ENCODE measurements around the gene GDI1.

DNA sequence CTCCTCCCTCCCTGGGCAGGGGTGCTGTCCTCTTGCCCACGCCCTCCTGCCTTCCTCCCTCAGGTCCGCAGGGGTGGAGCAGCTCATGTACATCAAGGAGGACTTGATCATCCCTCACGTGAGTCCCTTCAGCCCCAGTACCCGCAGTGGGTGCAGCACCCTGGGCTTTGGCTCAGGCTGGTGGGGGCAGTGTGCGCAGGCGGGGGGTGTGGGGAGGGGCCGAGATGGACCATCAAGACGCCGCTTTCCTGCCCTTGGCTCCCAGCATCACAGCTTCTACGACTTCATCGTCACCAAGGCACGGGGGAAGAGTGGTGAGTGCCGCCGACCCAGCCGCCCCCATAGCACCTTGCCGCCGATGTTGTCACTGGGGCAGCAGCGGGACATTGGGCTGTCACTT is 12.7 kb downstream of the GDI1 start:
- no peak for TF ChIP-seq FOSB (CRISPR knock-in tag; IDR thresholded peaks at IDR 0.05)
- no peak for TF ChIP-seq RAD21 (conservative IDR thresholded peaks at IDR 0.05 in 1 of 2, IDR thresholded peaks at IDR 0.05 in 1 of 2)
- no peak for TF ChIP-seq RCOR1 (IDR thresholded peaks at IDR 0.05; ENCODE audit: low read depth, low read length)
- no peak for TF ChIP-seq POLR2A (IDR thresholded peaks at IDR 0.05; ENCODE audit: low read length)
- TF ChIP-seq, protein P1, sequence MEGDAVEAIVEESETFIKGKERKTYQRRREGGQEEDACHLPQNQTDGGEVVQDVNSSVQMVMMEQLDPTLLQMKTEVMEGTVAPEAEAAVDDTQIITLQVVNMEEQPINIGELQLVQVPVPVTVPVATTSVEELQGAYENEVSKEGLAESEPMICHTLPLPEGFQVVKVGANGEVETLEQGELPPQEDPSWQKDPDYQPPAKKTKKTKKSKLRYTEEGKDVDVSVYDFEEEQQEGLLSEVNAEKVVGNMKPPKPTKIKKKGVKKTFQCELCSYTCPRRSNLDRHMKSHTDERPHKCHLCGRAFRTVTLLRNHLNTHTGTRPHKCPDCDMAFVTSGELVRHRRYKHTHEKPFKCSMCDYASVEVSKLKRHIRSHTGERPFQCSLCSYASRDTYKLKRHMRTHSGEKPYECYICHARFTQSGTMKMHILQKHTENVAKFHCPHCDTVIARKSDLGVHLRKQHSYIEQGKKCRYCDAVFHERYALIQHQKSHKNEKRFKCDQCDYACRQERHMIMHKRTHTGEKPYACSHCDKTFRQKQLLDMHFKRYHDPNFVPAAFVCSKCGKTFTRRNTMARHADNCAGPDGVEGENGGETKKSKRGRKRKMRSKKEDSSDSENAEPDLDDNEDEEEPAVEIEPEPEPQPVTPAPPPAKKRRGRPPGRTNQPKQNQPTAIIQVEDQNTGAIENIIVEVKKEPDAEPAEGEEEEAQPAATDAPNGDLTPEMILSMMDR (IDR thresholded peaks at IDR 0.05) = no peak
- TF ChIP-seq, protein P2, sequence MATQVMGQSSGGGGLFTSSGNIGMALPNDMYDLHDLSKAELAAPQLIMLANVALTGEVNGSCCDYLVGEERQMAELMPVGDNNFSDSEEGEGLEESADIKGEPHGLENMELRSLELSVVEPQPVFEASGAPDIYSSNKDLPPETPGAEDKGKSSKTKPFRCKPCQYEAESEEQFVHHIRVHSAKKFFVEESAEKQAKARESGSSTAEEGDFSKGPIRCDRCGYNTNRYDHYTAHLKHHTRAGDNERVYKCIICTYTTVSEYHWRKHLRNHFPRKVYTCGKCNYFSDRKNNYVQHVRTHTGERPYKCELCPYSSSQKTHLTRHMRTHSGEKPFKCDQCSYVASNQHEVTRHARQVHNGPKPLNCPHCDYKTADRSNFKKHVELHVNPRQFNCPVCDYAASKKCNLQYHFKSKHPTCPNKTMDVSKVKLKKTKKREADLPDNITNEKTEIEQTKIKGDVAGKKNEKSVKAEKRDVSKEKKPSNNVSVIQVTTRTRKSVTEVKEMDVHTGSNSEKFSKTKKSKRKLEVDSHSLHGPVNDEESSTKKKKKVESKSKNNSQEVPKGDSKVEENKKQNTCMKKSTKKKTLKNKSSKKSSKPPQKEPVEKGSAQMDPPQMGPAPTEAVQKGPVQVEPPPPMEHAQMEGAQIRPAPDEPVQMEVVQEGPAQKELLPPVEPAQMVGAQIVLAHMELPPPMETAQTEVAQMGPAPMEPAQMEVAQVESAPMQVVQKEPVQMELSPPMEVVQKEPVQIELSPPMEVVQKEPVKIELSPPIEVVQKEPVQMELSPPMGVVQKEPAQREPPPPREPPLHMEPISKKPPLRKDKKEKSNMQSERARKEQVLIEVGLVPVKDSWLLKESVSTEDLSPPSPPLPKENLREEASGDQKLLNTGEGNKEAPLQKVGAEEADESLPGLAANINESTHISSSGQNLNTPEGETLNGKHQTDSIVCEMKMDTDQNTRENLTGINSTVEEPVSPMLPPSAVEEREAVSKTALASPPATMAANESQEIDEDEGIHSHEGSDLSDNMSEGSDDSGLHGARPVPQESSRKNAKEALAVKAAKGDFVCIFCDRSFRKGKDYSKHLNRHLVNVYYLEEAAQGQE (IDR thresholded peaks at IDR 0.05) = no peak
- no peak for TF ChIP-seq ZNF302 (CRISPR knock-in tag; IDR thresholded peaks at IDR 0.05)
- no peak for TF ChIP-seq HDAC2 (IDR thresholded peaks at IDR 0.05)
- TF ChIP-seq FOXS1 (CRISPR knock-in tag; IDR thresholded peaks at IDR 0.05) = no peak
